Esophagus (tissue), 2 donors: ENCODE data around the gene AADAT. TPM values are rescaled to one million over a fixed set of nuclear protein-coding genes. Genes with fewer than 3 reads are reported as not detected.

ENCODE experiments used
- polyA plus RNA-seq, 2 donors: library from polyadenylated mRNA; stranded (reverse); fragments of 200-250 nt; gene quantifications; one replicate each; pipeline ENCODE4 v1.2.3, GENCODE V29; 2013
- donor health status: healthy with polysubstance abuse.
- donor health status: Bipolar disorder and iron deficiency.

The AADAT gene
- polyA plus RNA-seq, 2 donors = 1.8 to 2.4 TPM

Other genes starting within 250 kb of the AADAT start
- under 1 TPM; 0.24 to 0.31 TPM for gene MFAP3L, start 63.6 kb downstream of the AADAT start, polyA plus RNA-seq